ENCODE measurements around the gene FOLR1.

FOLR1 gene

DNA sequence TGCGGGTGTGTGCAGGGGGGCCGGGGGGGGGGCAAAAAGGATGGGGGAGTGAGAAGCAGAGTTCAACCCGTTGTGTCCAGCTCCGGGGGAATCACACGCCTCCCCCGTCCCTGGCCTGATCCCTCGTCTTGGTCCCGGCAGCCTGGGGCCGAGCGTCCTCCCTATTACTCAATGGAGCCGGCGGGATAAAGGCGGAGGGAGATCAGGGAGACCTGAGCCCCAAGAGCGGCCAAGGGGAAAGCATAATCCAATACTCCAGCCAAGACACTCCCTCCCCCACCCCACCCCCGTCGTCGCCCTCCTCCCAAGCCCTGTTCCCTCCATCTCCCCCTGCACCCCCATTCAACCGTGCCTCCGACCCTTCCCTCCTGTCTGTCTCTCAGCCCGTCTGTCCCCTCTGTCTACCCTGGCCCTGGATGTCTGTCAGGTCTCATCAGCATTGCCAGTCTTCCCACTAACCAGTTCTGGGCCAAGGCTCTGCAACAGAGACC lies 49.4 kb downstream of the FOLR1 start:
- Histone ChIP-seq H3K27ac (ENCODE audit: poor library complexity, severe bottlenecking) (no peak overlapping the region), H3K9me3 (ENCODE audit: severe bottlenecking) (no peaks in the 10 kb centered on the region), H3K27me3 (ENCODE audit: insufficient read depth, poor library complexity, severe bottlenecking) (peaks cover 46% of the 10 kb centered on the region), H3K36me3 (ENCODE audit: low read depth) (peaks cover 22% of the 10 kb centered on the region), H3K4me1 (ENCODE audit: insufficient read depth, poor library complexity, severe bottlenecking) (no peaks in the 10 kb centered on the region), H3K4me3 (ENCODE audit: severe bottlenecking) (no peak overlapping the region)
- DNase-seq (ENCODE audit: low spot score) (no peak), ATAC-seq (ENCODE audit: low read depth) (no peak)
- TF ChIP-seq, protein P1, sequence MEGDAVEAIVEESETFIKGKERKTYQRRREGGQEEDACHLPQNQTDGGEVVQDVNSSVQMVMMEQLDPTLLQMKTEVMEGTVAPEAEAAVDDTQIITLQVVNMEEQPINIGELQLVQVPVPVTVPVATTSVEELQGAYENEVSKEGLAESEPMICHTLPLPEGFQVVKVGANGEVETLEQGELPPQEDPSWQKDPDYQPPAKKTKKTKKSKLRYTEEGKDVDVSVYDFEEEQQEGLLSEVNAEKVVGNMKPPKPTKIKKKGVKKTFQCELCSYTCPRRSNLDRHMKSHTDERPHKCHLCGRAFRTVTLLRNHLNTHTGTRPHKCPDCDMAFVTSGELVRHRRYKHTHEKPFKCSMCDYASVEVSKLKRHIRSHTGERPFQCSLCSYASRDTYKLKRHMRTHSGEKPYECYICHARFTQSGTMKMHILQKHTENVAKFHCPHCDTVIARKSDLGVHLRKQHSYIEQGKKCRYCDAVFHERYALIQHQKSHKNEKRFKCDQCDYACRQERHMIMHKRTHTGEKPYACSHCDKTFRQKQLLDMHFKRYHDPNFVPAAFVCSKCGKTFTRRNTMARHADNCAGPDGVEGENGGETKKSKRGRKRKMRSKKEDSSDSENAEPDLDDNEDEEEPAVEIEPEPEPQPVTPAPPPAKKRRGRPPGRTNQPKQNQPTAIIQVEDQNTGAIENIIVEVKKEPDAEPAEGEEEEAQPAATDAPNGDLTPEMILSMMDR (IDR thresholded peaks at IDR 0.05; ENCODE audit: poor library complexity, severe bottlenecking): no peak

DNA sequence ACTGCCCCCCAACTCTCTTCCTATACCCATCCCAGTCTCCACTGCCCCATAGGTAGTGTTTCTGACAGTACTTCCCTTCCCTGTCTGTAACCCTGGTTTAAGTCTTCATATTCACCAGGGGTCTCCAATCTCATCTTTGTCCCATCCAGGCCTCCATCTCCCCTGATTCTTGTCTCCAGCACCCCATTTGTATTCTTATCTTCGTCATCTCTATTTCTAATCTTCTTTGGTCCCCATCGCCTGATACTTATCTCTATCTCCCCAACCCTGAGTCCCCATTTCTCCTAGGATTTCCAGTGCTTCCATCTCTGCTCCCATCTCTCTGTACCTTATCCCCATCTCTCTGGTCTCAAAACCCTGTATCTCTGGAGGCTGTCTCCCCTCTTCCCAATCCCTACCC lies 50.2 kb downstream of the FOLR1 start:
- no peak overlapping the region for H3K27ac ChIP-seq (ENCODE audit: poor library complexity, severe bottlenecking)
- no peaks in the 10 kb centered on the region for H3K9me3 ChIP-seq (ENCODE audit: severe bottlenecking)
- peaks cover 46% of the 10 kb centered on the region for H3K27me3 ChIP-seq (ENCODE audit: insufficient read depth, poor library complexity, severe bottlenecking)
- H3K4me3 ChIP-seq (ENCODE audit: severe bottlenecking): no peak overlapping the region
- ATAC-seq (ENCODE audit: low read depth) (no peak), DNase-seq (ENCODE audit: low spot score) (no peak)
- H3K36me3 ChIP-seq (ENCODE audit: low read depth): peaks cover 14% of the 10 kb centered on the region
- TF ChIP-seq, protein P1 (IDR thresholded peaks at IDR 0.05; ENCODE audit: poor library complexity, severe bottlenecking): no peak
- H3K4me1 ChIP-seq (ENCODE audit: insufficient read depth, poor library complexity, severe bottlenecking): no peaks in the 10 kb centered on the region

DNA sequence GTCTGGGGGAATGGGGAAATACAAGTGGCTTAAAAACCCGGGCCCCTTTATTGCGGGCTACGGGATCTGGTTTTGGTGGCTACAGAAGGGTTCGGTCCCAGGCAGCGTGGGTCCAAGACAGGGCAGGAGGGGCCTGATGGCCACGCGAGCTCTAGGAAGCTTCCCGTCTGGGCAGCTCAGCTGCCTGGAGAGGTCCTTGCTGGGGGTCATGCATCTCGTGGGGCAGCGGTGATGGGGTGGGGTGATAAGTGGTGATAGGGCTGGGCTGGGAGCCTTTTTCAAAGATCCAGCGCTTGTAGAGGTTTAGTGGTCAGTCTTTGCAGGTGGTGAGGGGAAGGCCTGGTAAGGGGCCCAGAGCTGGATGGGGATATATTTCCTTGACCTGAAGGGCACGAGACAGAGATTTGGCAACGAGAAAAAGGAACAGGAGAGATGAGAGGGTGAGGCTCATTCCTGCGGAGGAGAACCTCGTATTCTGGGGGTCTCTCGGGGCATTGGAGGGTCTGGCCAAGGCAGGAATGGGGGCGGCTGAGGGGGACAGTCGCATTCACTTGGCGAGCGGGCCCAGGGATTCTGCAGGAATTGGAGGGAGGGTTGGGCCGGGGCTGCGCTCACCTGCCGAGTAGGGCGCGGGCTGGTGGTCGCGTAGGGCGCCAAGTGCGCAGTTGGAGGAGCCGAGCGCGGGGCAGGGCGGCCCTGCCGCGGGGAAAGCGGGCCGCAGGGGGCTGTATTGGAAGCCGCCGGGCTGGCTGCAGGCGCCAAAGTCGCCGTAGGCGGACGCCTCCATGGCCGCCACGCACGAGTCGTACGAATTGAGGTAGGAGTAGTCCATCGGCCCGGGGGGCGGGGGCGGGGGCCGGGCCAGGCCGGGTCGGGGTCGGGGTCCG lies 51.5 kb downstream of the FOLR1 start:
- ATAC-seq (ENCODE audit: low read depth) (no peak), DNase-seq (ENCODE audit: low spot score) (no peak)
- H3K4me1 ChIP-seq (ENCODE audit: insufficient read depth, poor library complexity, severe bottlenecking): no peaks in the 10 kb centered on the region
- H3K36me3 ChIP-seq (ENCODE audit: low read depth): peaks cover 2% of the 10 kb centered on the region; the same call in 1 of the 2 replicates
- TF ChIP-seq, protein P1 (IDR thresholded peaks at IDR 0.05; ENCODE audit: poor library complexity, severe bottlenecking): no peak
- H3K27ac ChIP-seq (ENCODE audit: poor library complexity, severe bottlenecking): no peak overlapping the region
- peaks cover 46% of the 10 kb centered on the region for H3K27me3 ChIP-seq (ENCODE audit: insufficient read depth, poor library complexity, severe bottlenecking)
- no peaks in the 10 kb centered on the region for H3K9me3 ChIP-seq (ENCODE audit: severe bottlenecking)
- H3K4me3 ChIP-seq (ENCODE audit: severe bottlenecking): no peak overlapping the region

DNA sequence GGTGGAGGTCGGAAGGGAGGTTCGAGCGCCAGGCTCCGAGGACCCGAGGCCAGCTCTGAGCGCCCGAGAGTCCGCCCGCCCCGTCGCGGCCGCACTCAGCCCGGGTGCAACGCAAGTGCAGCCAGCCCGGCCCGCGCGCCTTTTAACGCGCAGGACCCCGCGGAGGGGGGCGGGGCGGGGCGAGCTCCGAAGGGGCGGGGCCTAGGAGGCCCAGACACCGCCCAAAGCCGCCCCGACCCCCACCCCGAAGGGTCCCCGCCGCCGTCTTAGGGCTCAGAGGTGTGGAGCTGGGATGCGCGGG lies 52.1 kb downstream of the FOLR1 start, which contains the start of gene PHOX2A:
Gene PHOX2A, minus strand, starts transcription at position 117 of the 301 bp plus-strand sequence. CDS start 172 bp downstream, outside the sequence.
- Histone ChIP-seq H3K27ac (ENCODE audit: poor library complexity, severe bottlenecking) (no peak within 1 kb of the TSS), H3K4me3 (ENCODE audit: severe bottlenecking) (no peak within 1 kb of the TSS), H3K4me1 (ENCODE audit: insufficient read depth, poor library complexity, severe bottlenecking) (no peaks in the 10 kb centered on the region), H3K27me3 (ENCODE audit: insufficient read depth, poor library complexity, severe bottlenecking) (peaks cover 46% of the 10 kb centered on the region), H3K36me3 (ENCODE audit: low read depth) (no peaks in the 10 kb centered on the region), H3K9me3 (ENCODE audit: severe bottlenecking) (no peaks in the 10 kb centered on the region)
- TF ChIP-seq, protein P1 (IDR thresholded peaks at IDR 0.05; ENCODE audit: poor library complexity, severe bottlenecking): no peak
- DNase-seq (ENCODE audit: low spot score): no peak
- ATAC-seq (ENCODE audit: low read depth): no peak

Data from RWPE2 (cell line).